Activated CD8-positive, alpha-beta memory T cell treated with anti-CD3 and anti-CD28 coated beads, Interleukin-2, amount 10 ng/mL, durations not matched to agents 7 days and 5 days (primary cell): ENCODE measurements around the gene DOC2A. TPM values are rescaled to one million over a fixed set of nuclear protein-coding genes. Genes with fewer than 3 reads are reported as not detected.
A peak's percentile ranks its signal among the peaks of the same experiment; 100 is the strongest.
"Not testable (repeated sequence)": the region's sequence is repeated elsewhere in the genome, so short reads cannot be mapped to it uniquely, and the experiment has no call there.

Source experiments
- ATAC-seq: fragments of 150-1000 bp; cut with Tn5 transposase; one replicate; pipeline ENCODE4 v1.10.0; 2021; ENCODE audit warnings: moderate library complexity
- CTCF ChIA-PET: fragments of 350-600 bp; sonication (Branson Sonifier 250); formaldehyde crosslinking; loops from one replicate; lab custom pipeline; 2021; ENCODE audit warnings: antibody characterized with exemption; lab: Charles Lee
- DNase-seq: peaks from one replicate; pipeline ENCODE4 v3.0.0-alpha.2; 2020
- H3K27ac Mint-ChIP-seq: one replicate; pipeline ENCODE4 v1.8.0; 2021; ENCODE audit warnings: mild to moderate bottlenecking, mixed read lengths
- H3K27me3 Mint-ChIP-seq: one replicate; pipeline ENCODE4 v1.8.0; 2021; ENCODE audit warnings: mixed read lengths
- H3K36me3 Mint-ChIP-seq: one replicate; pipeline ENCODE4 v1.8.0; 2021; ENCODE audit warnings: mild to moderate bottlenecking, mixed read lengths
- H3K4me1 Mint-ChIP-seq: one replicate; pipeline ENCODE4 v1.8.0; 2021; ENCODE audit warnings: mixed read lengths
- H3K4me3 Mint-ChIP-seq: one replicate; pipeline ENCODE4 v1.8.0; 2021; ENCODE audit warnings: mild to moderate bottlenecking, moderate library complexity, mixed read lengths
- H3K9me3 Mint-ChIP-seq: one replicate; pipeline ENCODE4 v1.8.0; 2022; ENCODE audit warnings: low read depth, mixed read lengths
- total RNA-seq, 2 experiments: library from RNA; stranded (reverse); gene quantifications; one replicate each; pipeline ENCODE4 v1.2.3, GENCODE V29; 2021

The DOC2A gene
- total RNA-seq, 2 experiments from 2014 or later: 0.49 TPM; not detected in 1

DNA sequence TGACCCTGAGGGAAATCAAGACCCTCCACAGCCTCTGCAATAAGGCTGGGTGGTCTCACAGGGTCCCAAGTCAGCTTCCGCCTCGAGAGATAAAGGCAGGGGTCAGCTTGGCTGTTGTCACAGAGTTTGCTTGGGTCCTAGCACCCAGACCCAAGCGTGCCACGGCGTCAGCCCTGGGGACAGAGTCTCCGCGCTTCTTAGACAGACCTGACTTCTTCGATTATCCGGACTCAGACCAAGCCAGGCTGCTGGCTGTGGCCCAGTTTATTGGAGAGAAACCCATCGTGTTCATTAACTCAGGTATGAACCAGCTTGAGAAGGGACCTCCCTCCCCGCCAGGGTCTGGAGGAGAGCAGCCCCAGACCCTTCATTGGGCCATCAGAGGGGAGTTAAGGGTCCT is 12.8 kb upstream of the DOC2A start:
- no peak for ATAC-seq
- H3K4me3 Mint-ChIP-seq: no peak overlapping the region
- peaks cover 38% of the 10 kb centered on the region for H3K27me3 Mint-ChIP-seq
- no peak for DNase-seq
- peaks cover 7% of the 10 kb centered on the region for H3K4me1 Mint-ChIP-seq
- no peak overlapping the region for H3K27ac Mint-ChIP-seq
- H3K9me3 Mint-ChIP-seq: no peaks in the 10 kb centered on the region
- H3K36me3 Mint-ChIP-seq: no peaks in the 10 kb centered on the region
- CTCF ChIA-PET: interaction anchor here (0.5 to 1.4 kb wide), 3 partner anchors 8 to 202 kb away, joined by 3 to 7 read pairs (median 4); no protein-coding TSS in a partner anchor

DNA sequence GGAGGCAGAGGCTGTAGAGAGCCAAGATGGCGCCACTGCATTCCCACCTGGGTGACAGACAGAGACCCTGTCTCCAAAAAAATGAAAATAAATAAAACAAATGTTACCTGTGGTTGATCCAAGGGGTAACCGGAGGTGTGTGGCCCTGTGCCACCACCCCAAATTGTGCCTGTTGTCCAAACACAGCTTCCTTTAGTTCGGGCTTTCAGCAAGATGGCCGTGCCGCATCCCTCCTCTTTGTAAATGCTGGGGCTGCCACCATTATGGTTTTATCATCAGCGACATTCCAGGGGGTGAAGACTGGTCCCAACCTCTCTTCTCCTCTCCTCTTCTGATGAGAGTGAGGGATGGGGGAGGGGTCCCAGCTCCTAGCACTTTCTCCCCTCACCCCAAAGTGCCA is 12.1 kb upstream of the DOC2A start, which contains the start of gene C16orf92:
TSS of gene C16orf92 (plus strand) at position 312 of the 400 bp plus-strand sequence. CDS start 143 bp downstream, outside the sequence.
- Mint-ChIP-seq H3K4me3 (no peak within 1 kb of the TSS), H3K36me3 (no peaks in the 10 kb centered on the region), H3K9me3 (no peaks in the 10 kb centered on the region), H3K4me1 (peaks cover 7% of the 10 kb centered on the region), H3K27me3 (peaks cover 32% of the 10 kb centered on the region), H3K27ac (no peak within 1 kb of the TSS)
- no peak for DNase-seq
- no peak for ATAC-seq
- CTCF ChIA-PET: interaction anchor here (1.1 to 1.5 kb wide), 5 partner anchors 9 to 331 kb away, joined by 3 to 7 read pairs (median 4); no protein-coding TSS in a partner anchor

DNA sequence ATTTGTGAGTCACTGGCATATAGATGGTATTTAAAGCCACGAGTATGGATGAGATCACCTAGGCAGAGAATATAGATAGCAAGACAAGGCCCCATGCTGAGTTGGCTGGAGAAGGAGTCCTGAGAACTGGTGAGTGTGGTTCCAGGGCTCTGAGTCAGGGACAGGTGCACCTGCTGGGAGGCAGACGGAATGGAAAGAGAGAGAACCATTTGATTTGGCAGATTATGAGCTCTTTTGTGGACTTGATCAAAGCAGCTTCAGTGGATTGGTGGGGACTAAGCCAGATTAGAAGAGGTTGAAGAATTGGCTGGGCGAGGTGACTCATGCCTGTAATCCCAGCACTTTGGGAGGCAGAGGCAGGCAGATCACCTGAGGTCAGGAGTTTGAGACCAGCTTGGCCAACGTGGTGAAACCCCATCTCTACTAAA is 7.9 kb upstream of the DOC2A start:
- ATAC-seq: no peak
- CTCF ChIA-PET: interaction anchor here (1.1 to 4.8 kb wide), 6 partner anchors 13 to 327 kb away, joined by 3 to 21 read pairs (median 5); partner anchors contain the start of gene TLCD3B
- no peak overlapping the region for H3K4me3 Mint-ChIP-seq
- no peak for DNase-seq
- H3K27ac Mint-ChIP-seq: no peak overlapping the region
- no peaks in the 10 kb centered on the region for H3K36me3 Mint-ChIP-seq
- no peaks in the 10 kb centered on the region for H3K9me3 Mint-ChIP-seq
- peaks cover 24% of the 10 kb centered on the region for H3K27me3 Mint-ChIP-seq
- H3K4me1 Mint-ChIP-seq: peaks cover 7% of the 10 kb centered on the region

DNA sequence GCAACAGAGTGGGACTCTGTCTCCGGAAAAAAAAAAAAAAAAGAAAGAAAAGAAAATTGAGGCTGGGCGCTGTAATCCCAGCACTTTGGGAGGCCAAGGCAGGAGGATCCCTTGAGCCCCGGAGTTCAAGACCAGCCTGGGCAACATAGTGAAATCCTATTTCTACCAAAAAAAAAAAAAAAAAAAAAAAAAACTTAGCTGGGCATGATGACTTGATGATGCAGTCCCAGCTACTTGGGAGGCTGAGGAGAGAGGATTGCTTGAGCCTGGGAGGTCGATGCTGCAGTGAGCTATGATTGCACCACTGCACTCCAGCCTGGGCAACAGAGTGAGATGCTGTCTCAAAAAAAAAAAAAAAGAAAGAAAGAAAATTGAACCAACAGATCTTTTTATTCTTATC is 7.1 kb upstream of the DOC2A start:
- H3K4me1 Mint-ChIP-seq, H3K27ac Mint-ChIP-seq, H3K4me3 Mint-ChIP-seq, DNase-seq, H3K36me3 Mint-ChIP-seq, ATAC-seq, H3K9me3 Mint-ChIP-seq: not testable (repeated sequence)
- peaks cover 24% of the 10 kb centered on the region for H3K27me3 Mint-ChIP-seq
- CTCF ChIA-PET: interaction anchor here (1.1 to 4.8 kb wide), 6 partner anchors 14 to 326 kb away, joined by 3 to 21 read pairs (median 5); partner anchors contain the start of gene TLCD3B

DNA sequence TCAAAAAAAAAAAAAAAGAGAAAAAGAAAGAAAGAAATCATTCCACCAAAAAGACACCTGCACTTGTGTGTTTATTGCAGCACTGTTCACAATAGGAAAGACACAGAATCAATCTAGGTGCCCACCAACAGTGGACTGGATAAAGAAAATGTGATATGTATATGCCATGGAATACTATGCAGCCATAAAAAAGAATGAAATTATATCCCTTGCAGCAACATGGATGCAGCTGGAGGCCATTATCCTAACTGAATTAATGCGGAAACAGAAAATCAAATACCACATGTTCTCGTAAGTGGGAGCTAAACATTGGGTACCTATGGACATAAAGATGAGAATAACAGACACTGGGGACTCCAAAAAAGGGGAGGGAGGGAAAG is 6.4 kb upstream of the DOC2A start:
- H3K9me3 Mint-ChIP-seq: no peaks in the 10 kb centered on the region
- no peak for ATAC-seq
- DNase-seq: no peak
- no peak overlapping the region for H3K27ac Mint-ChIP-seq
- CTCF ChIA-PET: interaction anchor here (1.1 to 4.8 kb wide), 4 partner anchors 14 to 326 kb away, joined by 3 to 21 read pairs (median 5); partner anchors contain the start of gene TLCD3B
- H3K36me3 Mint-ChIP-seq: no peaks in the 10 kb centered on the region
- peaks cover 7% of the 10 kb centered on the region for H3K4me1 Mint-ChIP-seq
- no peak overlapping the region for H3K4me3 Mint-ChIP-seq
- H3K27me3 Mint-ChIP-seq: peaks cover 29% of the 10 kb centered on the region

DNA sequence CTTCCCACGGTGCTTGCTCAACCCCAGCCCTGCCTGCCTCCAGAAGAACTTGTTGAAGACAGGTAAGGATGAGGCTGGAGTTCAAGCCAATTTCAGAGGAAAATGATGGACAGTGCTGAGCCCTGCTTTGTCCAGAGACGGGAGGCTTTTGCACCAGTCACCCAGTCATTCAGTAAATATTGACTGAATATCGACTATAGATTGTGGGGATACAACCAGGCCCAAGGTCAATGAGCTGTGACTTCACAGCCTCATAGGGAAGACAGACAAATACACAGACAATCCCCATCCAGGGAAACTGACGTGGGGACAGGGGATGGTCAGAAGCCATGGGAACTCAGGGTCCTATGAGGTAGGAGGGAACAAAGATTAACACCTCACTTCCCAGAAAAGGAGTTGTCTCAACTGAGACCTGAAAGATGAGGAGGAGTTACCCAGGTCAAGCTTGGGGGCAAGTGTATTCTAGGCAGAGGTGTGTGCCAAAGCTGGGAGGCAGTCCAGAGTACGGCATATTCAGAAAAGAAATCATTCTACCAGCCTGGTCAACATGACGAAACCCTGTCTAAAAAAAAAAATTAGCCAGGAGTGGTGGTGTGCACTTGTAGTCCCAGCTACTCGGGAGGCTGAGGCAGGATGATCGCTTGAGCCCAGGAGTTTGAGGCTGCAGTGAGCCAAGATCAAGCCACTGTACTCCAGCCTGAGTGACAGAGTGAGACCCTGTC is 5.9 kb upstream of the DOC2A start:
- ATAC-seq (no peak), DNase-seq (no peak)
- H3K4me1 Mint-ChIP-seq: peaks cover 9% of the 10 kb centered on the region
- no peak overlapping the region for H3K27ac Mint-ChIP-seq
- H3K9me3 Mint-ChIP-seq: no peaks in the 10 kb centered on the region
- no peak overlapping the region for H3K4me3 Mint-ChIP-seq
- no peaks in the 10 kb centered on the region for H3K36me3 Mint-ChIP-seq
- H3K27me3 Mint-ChIP-seq: peaks cover 35% of the 10 kb centered on the region
- CTCF ChIA-PET: interaction anchor here (4.8 kb wide), 1 partner anchor 15 kb away, joined by 21 read pairs; the partner anchor contains the start of gene TLCD3B

DNA sequence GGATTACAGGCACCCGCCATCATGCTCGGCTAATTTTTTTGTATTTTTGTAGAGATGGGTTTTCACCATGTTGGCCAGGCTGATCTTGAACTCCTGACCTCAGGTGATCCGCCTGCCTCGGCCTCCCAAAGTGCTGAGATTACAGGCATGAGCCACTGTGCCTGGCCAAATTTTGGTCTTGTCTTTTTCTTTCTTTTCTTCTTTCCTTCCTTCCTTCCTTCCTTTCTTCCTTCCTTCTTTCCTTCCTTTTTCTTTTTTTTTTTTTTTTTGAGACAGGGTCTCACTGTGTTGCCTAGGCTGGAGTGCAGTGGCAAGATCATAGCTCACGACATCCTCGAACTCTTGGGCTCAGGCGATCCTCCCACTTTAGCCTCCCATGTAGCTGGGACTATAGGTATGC is 4.6 kb upstream of the DOC2A start:
- H3K27ac Mint-ChIP-seq, H3K9me3 Mint-ChIP-seq, H3K4me3 Mint-ChIP-seq, H3K4me1 Mint-ChIP-seq, H3K36me3 Mint-ChIP-seq, ATAC-seq, DNase-seq: not testable (repeated sequence)
- CTCF ChIA-PET: interaction anchor here (0.7 to 1.7 kb wide), 4 partner anchors 17 to 40 kb away, joined by 3 to 6 read pairs (median 3); partner anchors contain the start of gene INO80E
- peaks cover 39% of the 10 kb centered on the region for H3K27me3 Mint-ChIP-seq

DNA sequence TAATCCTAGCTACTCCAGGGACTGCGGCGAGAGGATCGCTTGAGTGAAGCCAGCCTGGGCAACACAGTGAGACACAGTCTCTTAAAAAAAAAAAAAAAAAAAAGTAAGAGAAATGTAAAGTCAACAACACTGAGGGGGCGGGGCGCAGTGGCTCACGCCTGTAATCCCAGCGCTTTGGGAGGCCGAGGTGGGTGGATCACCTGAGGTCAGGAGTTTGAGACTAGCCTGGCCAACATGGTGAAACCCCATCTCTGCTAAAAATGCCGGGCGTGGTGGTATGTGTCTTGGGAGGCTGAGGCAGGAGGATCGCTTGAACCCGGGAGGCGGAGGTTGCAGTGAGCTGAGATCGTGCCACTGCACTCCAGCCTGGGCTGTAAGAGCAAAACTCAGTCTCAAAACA is 1.8 kb upstream of the DOC2A start:
- H3K9me3 Mint-ChIP-seq, DNase-seq, H3K36me3 Mint-ChIP-seq, H3K27ac Mint-ChIP-seq, H3K4me1 Mint-ChIP-seq, H3K4me3 Mint-ChIP-seq, CTCF ChIA-PET, ATAC-seq: not testable (repeated sequence)
- H3K27me3 Mint-ChIP-seq: peaks cover 42% of the 10 kb centered on the region

DNA sequence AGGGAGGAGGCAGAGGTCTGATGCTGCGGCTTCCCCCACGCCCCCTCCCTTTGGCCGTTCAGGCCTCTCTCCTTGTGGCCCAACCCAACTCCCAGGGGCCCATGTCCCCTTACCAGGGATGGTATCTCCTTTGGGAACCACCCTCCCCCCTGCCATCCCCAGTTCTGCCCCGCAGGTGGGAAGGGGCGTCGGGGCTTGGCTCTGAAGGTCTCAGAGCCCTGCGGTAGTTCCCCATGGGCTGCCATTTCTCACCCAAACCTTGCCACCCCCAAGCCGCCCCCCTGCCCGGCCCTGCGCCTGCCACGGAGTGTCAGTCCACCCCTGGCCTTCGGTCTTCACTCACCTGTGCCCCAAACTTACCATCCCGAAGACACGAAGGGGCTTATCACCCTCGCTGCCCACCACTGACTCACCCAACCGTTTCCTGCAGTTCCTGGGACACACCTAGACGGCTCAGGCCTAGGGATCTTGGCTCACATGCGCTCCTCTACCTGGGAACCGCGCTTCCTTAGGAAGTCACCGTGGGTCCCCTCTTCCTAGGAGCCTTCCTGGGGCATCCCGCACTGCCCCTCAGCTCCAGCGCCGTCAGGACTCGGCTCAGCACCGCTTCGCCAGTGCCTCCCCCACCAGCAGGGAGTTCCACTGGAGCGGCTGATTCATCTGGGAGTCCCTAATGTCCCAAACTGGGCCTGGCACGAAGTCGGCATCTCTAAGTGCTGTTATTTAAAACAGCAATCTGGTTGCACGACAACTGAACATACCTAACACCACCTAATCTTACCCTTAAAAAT is 1.1 kb upstream of the DOC2A start:
- CTCF ChIA-PET: no interaction called here
- no peak overlapping the region for H3K27ac Mint-ChIP-seq

DNA sequence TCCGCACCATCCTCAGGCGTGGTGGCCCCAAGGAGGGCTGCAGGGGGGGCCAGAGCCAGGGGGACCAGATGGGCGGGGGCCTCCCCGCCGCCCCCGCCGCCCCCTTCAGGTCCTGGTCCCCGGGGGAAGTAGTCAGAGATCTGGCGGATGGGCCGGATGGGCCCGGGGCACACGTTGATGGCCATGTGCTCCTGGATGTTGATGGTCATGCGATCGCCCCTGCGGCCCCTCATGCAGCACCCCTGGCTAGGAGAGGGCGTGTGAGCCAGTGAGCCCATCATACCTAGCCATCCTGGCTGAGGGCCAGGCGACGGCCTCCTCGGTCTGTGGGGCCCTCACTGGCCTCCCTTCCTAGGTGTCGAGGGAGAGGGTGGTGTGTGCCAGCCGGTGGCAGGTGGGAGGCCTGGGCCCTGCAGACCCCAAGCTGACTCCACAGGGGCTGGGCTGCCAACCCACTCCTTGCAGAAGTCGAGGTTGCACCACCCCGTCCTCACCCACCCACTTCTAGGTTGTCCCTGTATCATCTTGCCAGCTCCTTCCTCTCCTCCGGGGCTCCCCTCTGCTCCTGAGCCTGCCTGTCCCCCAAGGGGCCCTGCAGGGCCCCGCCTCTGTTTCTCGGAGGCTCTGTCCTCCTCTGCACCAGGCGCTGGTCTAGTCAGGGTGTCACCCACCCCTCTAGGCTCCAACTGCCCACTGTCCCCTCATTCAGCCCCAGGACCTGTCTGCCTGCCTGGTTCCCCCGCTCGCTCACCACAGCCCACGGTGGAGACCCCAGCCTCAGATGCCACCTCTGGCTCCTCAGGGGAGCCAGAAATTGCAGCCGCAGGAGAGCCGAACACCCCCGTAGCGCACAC is 610 bp downstream of the DOC2A start:
- Mint-ChIP-seq H3K27ac (no peak overlapping the region), H3K27me3 (peaks cover 32% of the 10 kb centered on the region), H3K4me1 (peaks cover 5% of the 10 kb centered on the region), H3K4me3 (peak overlapping the region; percentile 50), H3K36me3 (no peaks in the 10 kb centered on the region), H3K9me3 (no peaks in the 10 kb centered on the region)
- CTCF ChIA-PET: interaction anchor here (0.9 to 1.6 kb wide), 2 partner anchors 13 to 162 kb away, joined by 3 to 5 read pairs; no protein-coding TSS in a partner anchor
- DNase-seq: no peak
- no peak for ATAC-seq

More for the DNA sequence above, 1.1 kb upstream of the DOC2A start:
- H3K4me3 Mint-ChIP-seq: peak overlapping the region; percentile 20
- peaks cover 38% of the 10 kb centered on the region for H3K27me3 Mint-ChIP-seq
- no peaks in the 10 kb centered on the region for H3K36me3 Mint-ChIP-seq
- H3K4me1 Mint-ChIP-seq: peaks cover 5% of the 10 kb centered on the region
- H3K9me3 Mint-ChIP-seq: no peaks in the 10 kb centered on the region
- no peak for ATAC-seq
- DNase-seq: no peak

DNA sequence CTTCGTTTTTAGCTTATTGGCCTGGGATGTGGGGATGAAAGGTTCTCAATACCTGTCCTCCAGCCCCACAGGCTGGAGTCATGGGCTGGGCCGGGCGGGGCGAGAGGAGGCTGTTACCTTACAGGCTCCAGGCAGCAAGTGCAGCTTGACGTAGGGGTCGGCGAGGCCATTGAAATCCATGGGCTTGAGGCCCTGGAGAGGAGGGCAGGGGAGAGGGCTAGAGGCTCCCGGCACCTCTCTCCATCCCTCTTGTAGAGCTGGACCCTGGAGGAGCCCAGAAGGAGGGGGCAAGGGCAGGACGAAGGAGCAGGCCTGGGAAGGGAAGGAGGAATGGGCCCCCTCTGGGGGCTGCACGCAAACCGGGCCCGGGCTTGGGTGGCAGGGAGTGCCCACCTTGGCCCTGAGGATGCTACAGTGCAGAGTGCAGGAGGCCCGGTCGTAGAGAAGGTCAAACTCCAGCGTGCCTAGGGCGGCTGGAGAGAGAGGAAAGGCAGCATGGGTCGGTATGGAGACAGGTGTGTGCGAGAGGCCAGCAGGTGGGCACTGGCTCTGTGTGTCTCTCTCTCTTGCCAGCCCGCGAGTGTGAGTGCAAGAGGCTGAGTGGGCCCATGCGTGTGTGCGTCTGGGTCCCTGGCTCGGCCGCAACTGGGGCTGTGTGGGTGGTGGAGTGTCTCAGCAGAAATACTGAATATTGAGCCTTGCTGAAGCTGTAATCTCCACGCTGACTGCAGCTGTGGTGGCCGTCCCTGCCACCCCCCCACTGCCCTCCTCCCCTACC is 1.6 kb downstream of the DOC2A start:
- peaks cover 32% of the 10 kb centered on the region for H3K27me3 Mint-ChIP-seq
- no peaks in the 10 kb centered on the region for H3K36me3 Mint-ChIP-seq
- H3K27ac Mint-ChIP-seq: no peak overlapping the region
- H3K4me3 Mint-ChIP-seq: no peak overlapping the region
- H3K4me1 Mint-ChIP-seq: peaks cover 5% of the 10 kb centered on the region
- ATAC-seq (no peak), DNase-seq (no peak)
- no peaks in the 10 kb centered on the region for H3K9me3 Mint-ChIP-seq
- CTCF ChIA-PET: interaction anchor here (0.9 to 1.1 kb wide), 3 partner anchors 12 to 29 kb away, joined by 3 read pairs; no protein-coding TSS in a partner anchor

DNA sequence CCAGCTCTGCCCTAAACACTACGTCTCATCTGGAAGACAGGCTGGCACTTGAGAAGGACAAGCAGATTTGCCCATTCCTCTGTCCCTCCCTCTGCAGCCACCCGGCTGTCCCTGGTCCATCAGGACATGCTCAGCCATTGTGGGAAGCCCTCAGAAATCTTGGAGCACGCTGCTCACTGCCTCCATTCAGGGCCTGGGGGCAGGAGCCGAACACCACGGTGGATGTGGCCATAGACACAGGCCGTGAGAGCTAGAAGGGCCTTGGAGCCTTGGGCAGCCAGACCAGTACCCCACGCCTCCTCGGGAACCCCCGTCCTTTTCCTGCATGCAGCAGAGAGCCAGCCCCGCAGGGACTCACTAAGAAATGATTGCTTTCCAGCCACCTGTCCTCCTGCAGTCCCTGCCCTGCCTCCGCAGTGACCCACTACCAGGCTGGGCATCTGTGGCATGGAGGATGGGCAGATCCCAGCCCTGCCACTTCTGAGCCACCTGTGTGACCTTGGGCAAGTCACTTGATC is 3.4 kb downstream of the DOC2A start:
- no peaks in the 10 kb centered on the region for H3K36me3 Mint-ChIP-seq

More for the DNA sequence above, 3.4 kb downstream of the DOC2A start:
- DNase-seq: no peak
- Mint-ChIP-seq H3K27me3 (peaks cover 27% of the 10 kb centered on the region), H3K9me3 (no peaks in the 10 kb centered on the region), H3K4me3 (no peak overlapping the region), H3K27ac (no peak overlapping the region), H3K4me1 (peaks cover 5% of the 10 kb centered on the region)
- CTCF ChIA-PET: interaction anchor here (1.1 to 2.5 kb wide), 2 partner anchors 48 to 159 kb away, joined by 3 to 7 read pairs; no protein-coding TSS in a partner anchor
- ATAC-seq: no peak
